Hepatocyte (in vitro differentiated cells): ENCODE measurements around the gene MORC1. TPM values are rescaled to one million over a fixed set of nuclear protein-coding genes. Genes with fewer than 3 reads are reported as not detected.

Experiments
- DNase-seq: peaks from one replicate; pipeline ENCODE4 v3.0.0-alpha.2; 2016; ENCODE audit warnings: low spot score
- H2AFZ ChIP-seq: fragments of 200-600 bp; sonication (generic); 2 replicates; pipeline ENCODE4 v1.6.0; 2016; ENCODE audit warnings: antibody characterized with exemption, mild to moderate bottlenecking
- H3K27ac ChIP-seq: fragments of 200-600 bp; sonication (generic); 2 replicates; pipeline ENCODE4 v1.5.1; 2016; ENCODE audit warnings: mild to moderate bottlenecking
- H3K27me3 ChIP-seq: fragments of 200-600 bp; sonication (generic); 2 replicates; pipeline ENCODE4 v1.6.1; 2016
- H3K36me3 ChIP-seq: fragments of 200-600 bp; sonication (generic); replicated peaks from 2 replicates; pipeline ENCODE4 v1.5.1; 2016; ENCODE audit warnings: low read depth; ENCODE audit not compliant: insufficient read depth
- H3K4me1 ChIP-seq: fragments of 200-600 bp; sonication (generic); 2 replicates; pipeline ENCODE4 v1.5.1; 2016; ENCODE audit warnings: mild to moderate bottlenecking, moderate library complexity; ENCODE audit not compliant: insufficient read depth
- H3K4me2 ChIP-seq: fragments of 200-600 bp; sonication (generic); 2 replicates; pipeline ENCODE4 v1.6.0; 2016
- H3K4me3 ChIP-seq: fragments of 200-600 bp; sonication (generic); 2 replicates; pipeline ENCODE4 v1.5.1; 2016; ENCODE audit warnings: mild to moderate bottlenecking
- H3K79me2 ChIP-seq: fragments of 200-600 bp; sonication (generic); 2 replicates; pipeline ENCODE4 v1.6.0; 2017; ENCODE audit warnings: mild to moderate bottlenecking
- H3K9me2 ChIP-seq: fragments of 200-600 bp; sonication (generic); replicated peaks from 2 replicates; pipeline ENCODE4 v1.6.0; 2017; ENCODE audit warnings: mild to moderate bottlenecking; ENCODE audit not compliant: insufficient read depth
- H3K9me3 ChIP-seq: fragments of 200-600 bp; sonication (generic); 2 replicates; pipeline ENCODE4 v1.5.1; 2016; ENCODE audit warnings: low read depth, mild to moderate bottlenecking
- H4K20me1 ChIP-seq: fragments of 200-600 bp; sonication (generic); 2 replicates; pipeline ENCODE4 v1.6.0; 2016; ENCODE audit warnings: mild to moderate bottlenecking; ENCODE audit not compliant: insufficient read depth, poor library complexity, severe bottlenecking
- EZH2 ChIP-seq: fragments of 200-600 bp; sonication (generic); IDR thresholded peaks from 2 replicates; pipeline ENCODE4 v1.6.1; 2016; ENCODE audit warnings: antibody characterized with exemption, mild to moderate bottlenecking, borderline replicate concordance
- EZH2phosphoT487 ChIP-seq: fragments of 200-600 bp; sonication (generic); IDR thresholded peaks from one replicate; pipeline ENCODE4 v1.6.1; 2018; ENCODE audit warnings: antibody characterized with exemption, mild to moderate bottlenecking, low read depth, moderate library complexity; ENCODE audit not compliant: unreplicated experiment, severe bottlenecking
- WGBS: methylation state at CpG from one replicate; pipeline ENCODE4 v1.1.6; 2016; ENCODE audit warnings: low lambda C conversion rate; ENCODE audit errors: missing lambda C conversion rate; 5-methylcytosine and 5-hydroxymethylcytosine counted together
- polyA plus RNA-seq: library from polyadenylated mRNA; unstranded; fragments of >200 nt; fragmentation: Nextera tagmentation; extraction: Ambion mirVana; gene quantifications from 2 replicates; pipeline ENCODE4 v1.2.1, GENCODE V29; 2016
- total RNA-seq: library from RNA; depleted of rRNA; stranded (reverse); fragments of >200 nt; gene quantifications from 2 replicates; pipeline ENCODE4 v1.2.3, GENCODE V29; 2014
- TF ChIP-seq, protein P1 (sequence below): fragments of 200-600 bp; sonication (generic); IDR thresholded peaks from 2 replicates; pipeline ENCODE4 v1.5.1; 2016; ENCODE audit warnings: antibody characterized with exemption, mild to moderate bottlenecking; ENCODE audit not compliant: poor library complexity

The MORC1 gene
- total and polyA plus RNA-seq, 2 experiments from 2014 or later = 2.8 to 6.7 TPM

DNA sequence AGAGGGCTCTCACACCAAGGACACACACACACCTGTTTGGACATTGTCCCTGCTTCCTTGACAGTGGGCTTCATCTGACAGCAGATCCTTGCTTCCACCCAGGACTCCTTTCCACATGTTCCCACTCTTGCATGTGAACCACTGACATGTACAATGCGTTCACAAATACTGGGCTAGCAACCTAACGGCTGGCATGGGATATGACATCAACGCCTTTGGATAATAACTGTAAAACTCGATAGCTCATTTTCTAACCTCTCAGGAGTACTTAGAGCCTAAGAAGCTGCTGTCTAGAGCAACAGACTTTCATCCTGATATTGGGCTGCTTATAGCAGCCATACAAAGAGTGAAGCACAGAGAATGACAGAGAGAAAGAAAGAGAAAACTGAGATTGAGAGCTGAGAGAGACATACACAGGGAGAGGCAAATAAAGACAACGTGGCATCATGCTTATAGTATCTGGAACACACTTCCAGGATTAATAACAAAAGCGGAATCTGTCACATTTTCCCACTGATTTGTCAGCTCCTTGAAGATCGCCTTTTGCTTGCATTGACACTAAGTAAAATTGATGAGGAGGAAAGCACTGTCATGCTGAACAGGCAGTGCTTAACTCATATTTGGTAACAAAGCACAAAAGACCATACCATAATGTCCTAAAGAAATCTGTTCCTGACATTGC is 166.0 kb downstream of the MORC1 start:
- WGBS = 76% methylated on average over 7 of the region's 7 CpGs
- TF ChIP-seq EZH2phosphoT487 = no peak
- TF ChIP-seq EZH2 = no peak
- TF ChIP-seq, protein P1, sequence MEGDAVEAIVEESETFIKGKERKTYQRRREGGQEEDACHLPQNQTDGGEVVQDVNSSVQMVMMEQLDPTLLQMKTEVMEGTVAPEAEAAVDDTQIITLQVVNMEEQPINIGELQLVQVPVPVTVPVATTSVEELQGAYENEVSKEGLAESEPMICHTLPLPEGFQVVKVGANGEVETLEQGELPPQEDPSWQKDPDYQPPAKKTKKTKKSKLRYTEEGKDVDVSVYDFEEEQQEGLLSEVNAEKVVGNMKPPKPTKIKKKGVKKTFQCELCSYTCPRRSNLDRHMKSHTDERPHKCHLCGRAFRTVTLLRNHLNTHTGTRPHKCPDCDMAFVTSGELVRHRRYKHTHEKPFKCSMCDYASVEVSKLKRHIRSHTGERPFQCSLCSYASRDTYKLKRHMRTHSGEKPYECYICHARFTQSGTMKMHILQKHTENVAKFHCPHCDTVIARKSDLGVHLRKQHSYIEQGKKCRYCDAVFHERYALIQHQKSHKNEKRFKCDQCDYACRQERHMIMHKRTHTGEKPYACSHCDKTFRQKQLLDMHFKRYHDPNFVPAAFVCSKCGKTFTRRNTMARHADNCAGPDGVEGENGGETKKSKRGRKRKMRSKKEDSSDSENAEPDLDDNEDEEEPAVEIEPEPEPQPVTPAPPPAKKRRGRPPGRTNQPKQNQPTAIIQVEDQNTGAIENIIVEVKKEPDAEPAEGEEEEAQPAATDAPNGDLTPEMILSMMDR = no peak
- H3K4me3 ChIP-seq = no peak overlapping the region

DNA sequence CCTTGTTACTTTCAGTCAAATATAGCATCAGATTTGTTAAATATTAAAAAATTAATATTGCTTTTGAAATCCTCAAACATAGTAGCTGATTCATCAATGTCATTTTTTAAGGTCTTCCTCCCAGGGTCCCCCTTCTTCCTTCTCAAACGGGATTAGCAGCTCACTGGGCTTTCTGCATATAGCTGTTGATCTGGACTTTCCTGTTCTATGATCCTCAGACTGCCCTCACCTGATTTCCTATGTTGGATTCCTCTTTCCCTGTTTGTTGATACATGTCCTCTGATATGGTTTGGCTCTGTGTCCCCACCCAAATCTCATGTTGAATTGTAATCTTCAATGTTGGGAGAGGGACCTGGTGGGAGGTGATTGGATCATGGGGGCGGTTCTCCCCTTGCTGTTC is 170.1 kb downstream of the MORC1 start:
- 78% methylated on average over 2 of the region's 2 CpGs for WGBS
- Histone ChIP-seq H3K36me3 (no peaks in the 10 kb centered on the region), H3K9me3 (no peaks in the 10 kb centered on the region), H3K27ac (no peak overlapping the region), H3K4me3 (no peak overlapping the region), H3K27me3 (no peaks in the 10 kb centered on the region), H4K20me1 (no peaks in the 10 kb centered on the region), H3K4me1 (no peaks in the 10 kb centered on the region), H3K79me2 (no peaks in the 10 kb centered on the region), H3K9me2 (no peaks in the 10 kb centered on the region), H2AFZ (no peak overlapping the region), H3K4me2 (no peak overlapping the region)
- TF ChIP-seq EZH2 = no peak
- TF ChIP-seq EZH2phosphoT487 = no peak
- TF ChIP-seq, protein P1 = no peak
- DNase-seq = no peak

More for the DNA sequence above, 166.0 kb downstream of the MORC1 start:
- Histone ChIP-seq H2AFZ (no peak overlapping the region), H3K9me3 (no peaks in the 10 kb centered on the region), H3K4me2 (no peak overlapping the region), H3K27me3 (no peaks in the 10 kb centered on the region), H3K9me2 (no peaks in the 10 kb centered on the region), H3K79me2 (no peaks in the 10 kb centered on the region), H3K4me1 (no peaks in the 10 kb centered on the region), H3K36me3 (no peaks in the 10 kb centered on the region), H4K20me1 (no peaks in the 10 kb centered on the region), H3K27ac (no peak overlapping the region)
- DNase-seq = no peak

DNA sequence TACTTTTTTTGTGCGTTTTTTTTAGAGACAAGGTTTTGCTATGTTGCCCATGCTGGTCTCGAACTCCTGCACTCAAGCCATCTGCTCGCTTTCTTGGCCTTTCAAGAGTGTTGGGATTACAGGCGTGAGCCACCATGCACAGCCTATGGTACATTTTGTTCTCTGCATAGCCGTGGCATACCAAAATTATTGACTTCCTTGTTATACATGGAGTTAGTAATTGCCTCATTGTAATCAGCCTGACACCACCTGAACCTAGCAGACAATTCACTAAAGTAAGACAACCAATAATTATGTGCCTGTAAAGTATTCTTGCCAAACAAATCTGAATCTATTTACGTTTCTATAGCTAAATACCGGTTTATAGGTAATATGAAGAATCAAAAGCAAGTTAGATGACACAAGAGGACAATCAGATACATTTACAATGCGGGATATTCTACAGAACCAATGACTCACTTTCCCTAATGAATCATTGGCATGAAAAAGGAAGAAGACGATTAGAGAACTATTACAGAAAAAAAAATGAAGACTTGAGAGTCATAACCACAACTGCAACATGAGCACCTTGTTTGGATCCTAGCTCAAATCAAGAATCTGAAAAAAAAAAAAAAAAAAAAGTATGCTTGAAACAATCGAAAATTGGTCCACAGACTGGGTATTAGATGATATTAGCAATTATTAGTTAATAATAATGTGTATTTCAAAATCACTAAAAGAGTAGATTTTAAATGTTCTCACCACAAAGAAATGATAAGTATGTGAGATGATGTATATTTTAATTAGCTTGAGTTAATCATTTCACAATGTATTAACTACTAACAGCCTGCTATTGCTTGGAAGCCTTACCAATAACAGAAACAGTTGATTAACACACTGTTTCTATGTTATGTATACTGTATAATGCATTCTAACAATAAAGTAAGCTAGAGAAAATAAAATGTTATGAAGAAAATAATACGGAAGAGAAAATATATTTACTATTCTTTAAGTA is 171.3 kb downstream of the MORC1 start:
- WGBS = 82% methylated on average over 11 of the region's 11 CpGs
- no peaks in the 10 kb centered on the region for H3K4me1 ChIP-seq
- H3K36me3 ChIP-seq = no peaks in the 10 kb centered on the region
- H4K20me1 ChIP-seq = no peaks in the 10 kb centered on the region
- no peak overlapping the region for H2AFZ ChIP-seq
- H3K4me3 ChIP-seq = no peak overlapping the region
- no peaks in the 10 kb centered on the region for H3K9me2 ChIP-seq
- TF ChIP-seq, protein P1 = no peak
- TF ChIP-seq EZH2 = no peak
- TF ChIP-seq EZH2phosphoT487 = no peak
- H3K79me2 ChIP-seq = no peaks in the 10 kb centered on the region
- H3K27me3 ChIP-seq = no peaks in the 10 kb centered on the region
- no peak overlapping the region for H3K4me2 ChIP-seq
- DNase-seq = no peak
- no peak overlapping the region for H3K27ac ChIP-seq
- H3K9me3 ChIP-seq = no peaks in the 10 kb centered on the region
